Activated CD8-positive, alpha-beta memory T cell treated with anti-CD3 and anti-CD28 coated beads for 36 hours (primary cell): ENCODE measurements around the gene SLC35F1. TPM values are rescaled to one million over a fixed set of nuclear protein-coding genes. Genes with fewer than 3 reads are reported as not detected.

Experiments used
- CTCF ChIA-PET: fragments of 350-600 bp; sonication (Branson Sonifier 250); formaldehyde crosslinking; loops from one replicate; lab custom pipeline; 2021; ENCODE audit warnings: antibody characterized with exemption; lab: Charles Lee
- POLR2A ChIA-PET: fragments of 350-600 bp; sonication (Branson Sonifier 250); formaldehyde crosslinking; loops from one replicate; lab custom pipeline; 2021; ENCODE audit warnings: antibody characterized with exemption; lab: Charles Lee
- total RNA-seq, 2 experiments: library from RNA; stranded (reverse); gene quantifications; one replicate each; pipeline ENCODE4 v1.2.3, GENCODE V29; 2021

SLC35F1 gene
- total RNA-seq, 2 experiments from 2014 or later: not detected

- ChIA-PET CTCF (no interaction called here), POLR2A (no interaction called here)
Measured at GRCh38 chr6:118295336-118295735, 388.3 kb downstream of the SLC35F1 start.

GRCh38 chr6:118296129-118296901, 389.3 kb downstream of the SLC35F1 start:
- ChIA-PET POLR2A (no interaction called here), CTCF (interaction anchor here (0.9 kb wide), 1 partner anchor 17 kb away, joined by 3 read pairs; no protein-coding TSS in a partner anchor)

- POLR2A ChIA-PET: no interaction called here
- CTCF ChIA-PET: no interaction called here
Measured at GRCh38 chr6:118297821-118298220, 390.8 kb downstream of the SLC35F1 start.

GRCh38 chr6:118298476-118299427, 391.7 kb downstream of the SLC35F1 start:
- CTCF ChIA-PET: no interaction called here
- POLR2A ChIA-PET: no interaction called here

- ChIA-PET POLR2A (no interaction called here), CTCF (no interaction called here)
Measured at GRCh38 chr6:118299457-118299856, 392.4 kb downstream of the SLC35F1 start.

- ChIA-PET CTCF (no interaction called here), POLR2A (no interaction called here)
Measured at GRCh38 chr6:118304321-118304720, 397.3 kb downstream of the SLC35F1 start.

- ChIA-PET CTCF (no interaction called here), POLR2A (no interaction called here)
Measured at GRCh38 chr6:118305081-118305480, 398.0 kb downstream of the SLC35F1 start.

- CTCF ChIA-PET: no interaction called here
Measured at GRCh38 chr6:118306392-118307238, 399.6 kb downstream of the SLC35F1 start.

GRCh38 chr6:118307581-118307980, 400.5 kb downstream of the SLC35F1 start:
- CTCF ChIA-PET: no interaction called here
- POLR2A ChIA-PET: no interaction called here

More at GRCh38 chr6:118306392-118307238, 399.6 kb downstream of the SLC35F1 start:
- POLR2A ChIA-PET: no interaction called here

- POLR2A ChIA-PET: no interaction called here
- CTCF ChIA-PET: no interaction called here
Measured at GRCh38 chr6:118309337-118310093, 402.5 kb downstream of the SLC35F1 start.

GRCh38 chr6:118313208-118313607, 406.1 kb downstream of the SLC35F1 start:
- ChIA-PET CTCF (no interaction called here), POLR2A (no interaction called here)

GRCh38 chr6:118313762-118314161, 406.7 kb downstream of the SLC35F1 start:
- ChIA-PET CTCF (no interaction called here), POLR2A (no interaction called here)

- ChIA-PET CTCF (no interaction called here), POLR2A (no interaction called here)
Measured at GRCh38 chr6:118316796-118317384, 409.8 kb downstream of the SLC35F1 start.

- ChIA-PET CTCF (no interaction called here), POLR2A (no interaction called here)
Measured at GRCh38 chr6:118317581-118318563, 410.8 kb downstream of the SLC35F1 start.

GRCh38 chr6:118318648-118319047, 411.6 kb downstream of the SLC35F1 start:
- CTCF ChIA-PET: no interaction called here

GRCh38 chr6:118319416-118319815, 412.4 kb downstream of the SLC35F1 start:
- CTCF ChIA-PET: no interaction called here
- POLR2A ChIA-PET: no interaction called here

More at GRCh38 chr6:118318648-118319047, 411.6 kb downstream of the SLC35F1 start:
- POLR2A ChIA-PET: no interaction called here

- POLR2A ChIA-PET: no interaction called here
- CTCF ChIA-PET: no interaction called here
Measured at GRCh38 chr6:118319894-118320649, 413.0 kb downstream of the SLC35F1 start.
